GM18526 (cell line): ENCODE results near the gene NXNL1.

ENCODE experiments used
- POLR2A ChIP-seq: IDR thresholded peaks from 3 replicates; pipeline ENCODE4 v1.6.1; 2011; ENCODE audit not compliant: insufficient read length; ENCODE audit errors: extremely low read depth

The NXNL1 gene, protein sequence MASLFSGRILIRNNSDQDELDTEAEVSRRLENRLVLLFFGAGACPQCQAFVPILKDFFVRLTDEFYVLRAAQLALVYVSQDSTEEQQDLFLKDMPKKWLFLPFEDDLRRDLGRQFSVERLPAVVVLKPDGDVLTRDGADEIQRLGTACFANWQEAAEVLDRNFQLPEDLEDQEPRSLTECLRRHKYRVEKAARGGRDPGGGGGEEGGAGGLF

DNA sequence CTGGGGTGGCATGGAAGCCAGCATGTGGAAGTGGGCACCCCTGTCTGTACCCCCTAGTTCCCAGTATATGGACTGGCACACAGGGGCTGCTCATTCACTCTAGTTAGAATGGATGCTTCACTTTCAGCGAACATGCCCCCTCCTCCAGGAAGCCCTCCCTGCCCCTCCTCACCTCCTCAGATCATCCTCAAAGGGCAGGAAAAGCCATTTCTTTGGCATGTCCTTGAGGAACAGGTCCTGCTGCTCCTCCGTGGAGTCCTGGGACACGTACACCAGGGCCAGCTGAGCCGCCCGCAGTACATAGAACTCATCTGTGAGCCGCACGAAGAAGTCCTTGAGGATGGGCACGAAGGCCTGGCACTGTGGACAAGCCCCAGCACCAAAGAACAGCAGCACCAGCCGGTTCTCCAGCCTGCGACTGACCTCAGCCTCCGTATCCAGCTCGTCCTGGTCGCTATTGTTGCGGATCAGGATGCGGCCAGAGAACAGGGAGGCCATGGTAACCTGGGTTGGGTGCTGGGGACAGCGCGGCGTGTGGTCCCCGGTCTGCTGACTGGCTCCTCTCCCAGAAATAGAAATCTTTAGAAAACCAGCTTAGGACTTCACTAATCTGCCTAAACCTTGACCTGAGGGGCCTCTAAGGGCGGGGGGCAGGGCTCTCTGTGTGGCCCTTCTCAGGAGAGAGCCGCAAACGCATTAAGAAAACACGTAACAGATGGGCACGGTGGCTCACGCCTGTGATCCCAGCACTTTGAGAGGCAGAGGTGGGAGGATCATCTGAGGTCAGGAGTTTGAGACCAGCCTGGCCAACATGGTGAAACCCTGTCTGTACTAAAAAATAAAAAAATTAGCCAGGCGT lies at the start of gene NXNL1:
Gene NXNL1, minus strand, starts transcription at position 555 of the 859 bp plus-strand sequence. Its CDS starts 57 bp downstream, at position 498.
- TF ChIP-seq POLR2A, result no peak

DNA sequence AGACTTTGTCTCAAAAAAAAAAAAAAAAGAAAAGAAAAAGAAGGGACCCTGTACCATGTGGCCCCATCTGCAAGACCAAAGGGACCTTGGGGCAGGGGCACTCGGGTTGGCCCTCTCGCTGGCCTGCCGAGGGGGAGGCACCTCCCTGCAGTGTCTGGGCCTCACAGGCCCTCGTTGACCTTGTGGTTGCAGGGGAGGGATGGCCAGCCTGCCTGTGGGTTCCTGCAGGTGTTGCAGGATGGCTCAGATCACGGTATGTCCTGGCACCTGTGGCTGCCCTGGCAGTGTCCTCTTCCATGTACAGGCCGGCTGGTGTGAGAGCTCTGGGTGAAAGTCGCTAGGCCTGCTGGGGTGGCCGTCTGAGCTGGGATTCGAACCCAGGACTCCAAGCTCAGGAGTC lies 46.0 kb upstream of the NXNL1 start:
- TF ChIP-seq POLR2A, result no peak

DNA sequence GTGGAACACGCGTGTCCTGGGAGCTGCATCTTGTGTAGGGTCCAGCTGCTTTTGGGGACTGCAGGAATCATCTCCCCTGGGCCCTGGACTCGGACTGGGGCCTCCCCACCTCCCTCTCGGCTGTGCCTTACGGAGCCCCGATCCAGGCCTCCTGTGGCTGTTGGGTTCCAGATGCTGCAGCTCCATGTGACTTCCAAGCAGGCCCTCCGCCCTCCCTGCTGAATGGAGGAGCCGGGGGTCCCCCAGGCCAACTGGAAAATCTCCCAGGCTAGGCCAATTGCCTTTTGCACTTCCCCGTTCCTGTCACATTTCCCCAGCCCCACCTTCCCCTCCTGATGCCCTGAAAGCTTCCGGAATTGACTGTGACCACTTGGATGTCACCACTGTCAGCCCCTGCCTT lies 44.5 kb upstream of the NXNL1 start:
- TF ChIP-seq POLR2A, result no peak

DNA sequence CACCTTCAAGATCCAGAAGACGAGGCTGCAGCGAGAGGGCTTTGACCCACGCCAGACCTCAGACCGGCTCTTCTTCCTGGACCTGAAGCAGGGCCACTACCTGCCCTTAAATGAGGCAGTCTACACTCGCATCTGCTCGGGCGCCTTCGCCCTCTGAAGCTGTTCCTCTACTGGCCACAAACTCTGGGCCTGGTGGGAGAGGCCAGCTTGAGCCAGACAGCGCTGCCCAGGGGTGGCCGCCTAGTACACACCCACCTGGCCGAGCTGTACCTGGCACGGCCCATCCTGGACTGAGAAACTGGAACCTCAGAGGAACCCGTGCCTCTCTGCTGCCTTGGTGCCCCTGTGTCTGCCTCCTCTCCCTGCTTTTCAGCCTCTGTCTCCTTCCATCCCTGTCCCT lies 43.7 kb upstream of the NXNL1 start:
- no peak for TF ChIP-seq POLR2A

DNA sequence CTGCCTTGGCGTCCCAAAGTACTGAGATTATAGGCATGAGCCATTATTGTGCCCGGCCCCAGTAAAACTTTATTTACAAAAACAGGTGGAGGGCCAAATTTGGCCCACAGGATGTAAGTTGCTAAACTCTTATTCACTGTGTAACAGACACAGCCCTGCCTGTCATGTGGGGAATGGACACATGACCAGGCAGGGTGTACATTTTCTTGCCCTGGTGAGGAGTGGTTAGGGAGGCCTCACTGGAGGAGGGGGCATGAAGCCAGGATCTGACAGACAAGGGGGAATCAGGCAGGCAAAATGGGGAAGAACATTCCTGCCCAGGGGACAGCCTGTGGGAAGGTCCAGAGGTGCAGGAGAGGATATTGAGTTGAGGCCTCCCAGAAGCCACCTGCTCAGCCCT lies 43.3 kb upstream of the NXNL1 start:
- TF ChIP-seq POLR2A, result no peak

DNA sequence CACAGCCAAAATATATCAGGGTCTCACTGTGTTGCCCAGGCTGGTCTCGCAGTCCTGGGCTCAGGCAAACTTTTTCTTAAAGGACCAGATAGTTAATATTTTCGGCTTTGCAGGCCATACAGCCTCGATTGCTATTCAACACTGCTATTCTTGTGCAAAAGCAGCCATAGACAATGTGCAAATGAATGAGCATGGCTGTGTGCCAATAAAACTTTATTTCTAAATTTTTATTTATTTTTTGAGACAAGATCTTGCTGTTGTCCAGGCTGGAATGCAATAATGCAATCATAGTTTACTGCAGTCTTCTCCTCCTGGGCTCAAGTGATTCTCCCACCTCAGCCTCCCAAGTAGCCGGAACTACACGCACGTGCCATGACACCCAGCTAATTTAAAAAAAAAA lies 42.5 kb upstream of the NXNL1 start:
- TF ChIP-seq POLR2A, result no peak

DNA sequence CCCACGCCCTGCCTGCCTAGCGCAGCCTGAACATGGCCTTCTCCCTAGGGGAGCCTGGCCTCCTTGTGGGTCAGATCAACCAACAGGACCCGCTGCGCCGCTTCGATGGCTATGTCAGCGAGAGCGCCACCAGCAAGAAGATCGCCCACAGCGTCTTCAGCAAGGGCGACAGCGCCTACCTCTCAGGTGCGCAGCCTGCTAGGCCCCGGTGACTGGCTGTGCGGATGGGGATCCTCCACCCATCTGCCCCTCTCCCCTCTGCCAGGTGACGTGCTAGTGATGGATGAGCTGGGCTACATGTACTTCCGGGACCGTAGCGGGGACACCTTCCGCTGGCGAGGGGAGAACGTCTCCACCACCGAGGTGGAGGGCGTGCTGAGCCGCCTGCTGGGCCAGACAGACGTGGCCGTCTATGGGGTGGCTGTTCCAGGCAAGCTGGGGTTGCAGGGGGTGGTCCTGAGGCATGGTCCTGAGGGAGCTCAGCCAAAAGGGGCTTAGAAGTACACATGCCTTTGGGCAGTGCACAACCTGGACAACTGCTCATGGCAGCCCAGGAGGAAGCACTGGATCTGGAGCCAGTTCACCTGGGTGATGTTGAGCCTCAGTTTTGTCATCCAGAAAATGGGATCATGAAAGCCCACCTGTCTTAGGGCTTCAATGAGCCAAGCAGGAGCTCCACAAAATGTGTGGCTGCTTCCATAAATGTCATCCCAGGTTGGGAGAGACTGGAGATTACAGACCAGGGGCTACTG lies 39.9 kb upstream of the NXNL1 start:
- TF ChIP-seq POLR2A, result no peak

DNA sequence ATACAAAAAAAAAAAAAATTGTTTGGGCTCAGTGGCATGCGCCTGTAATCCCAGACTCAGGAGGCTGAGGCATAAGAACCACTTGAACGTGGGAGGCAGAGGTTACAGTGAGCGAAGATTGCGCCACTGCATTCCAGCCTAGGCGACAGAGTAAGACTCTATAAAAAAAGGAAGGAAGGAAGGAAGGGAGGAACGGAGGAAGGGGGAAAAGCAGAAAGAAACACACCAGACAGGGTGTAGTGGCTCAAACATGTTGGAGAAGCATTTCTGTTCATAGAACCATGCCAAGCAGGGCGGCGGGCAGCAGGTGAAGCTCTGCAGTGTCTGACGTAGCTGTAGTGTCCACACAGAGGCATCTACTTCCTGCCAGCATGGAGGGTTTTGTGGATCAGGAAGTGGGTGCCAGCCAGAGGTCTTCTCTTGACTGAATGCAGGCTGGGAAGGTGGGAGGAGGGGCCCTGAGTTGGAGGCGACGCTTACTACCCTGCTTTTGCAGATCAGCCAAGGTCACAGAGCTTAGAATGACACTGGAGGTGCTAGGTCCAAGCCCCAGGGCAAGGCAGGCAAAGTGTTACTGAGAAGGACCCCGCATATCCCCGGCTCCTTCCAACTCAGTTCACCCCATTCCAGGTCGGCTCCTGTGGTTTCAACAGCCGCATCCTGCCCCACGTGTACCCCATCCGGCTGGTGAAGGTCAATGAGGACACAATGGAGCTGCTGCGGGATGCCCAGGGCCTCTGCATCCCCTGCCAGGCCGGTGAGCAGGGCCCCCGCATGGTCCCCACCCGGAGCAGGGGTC lies 39.1 kb upstream of the NXNL1 start:
- no peak for TF ChIP-seq POLR2A

DNA sequence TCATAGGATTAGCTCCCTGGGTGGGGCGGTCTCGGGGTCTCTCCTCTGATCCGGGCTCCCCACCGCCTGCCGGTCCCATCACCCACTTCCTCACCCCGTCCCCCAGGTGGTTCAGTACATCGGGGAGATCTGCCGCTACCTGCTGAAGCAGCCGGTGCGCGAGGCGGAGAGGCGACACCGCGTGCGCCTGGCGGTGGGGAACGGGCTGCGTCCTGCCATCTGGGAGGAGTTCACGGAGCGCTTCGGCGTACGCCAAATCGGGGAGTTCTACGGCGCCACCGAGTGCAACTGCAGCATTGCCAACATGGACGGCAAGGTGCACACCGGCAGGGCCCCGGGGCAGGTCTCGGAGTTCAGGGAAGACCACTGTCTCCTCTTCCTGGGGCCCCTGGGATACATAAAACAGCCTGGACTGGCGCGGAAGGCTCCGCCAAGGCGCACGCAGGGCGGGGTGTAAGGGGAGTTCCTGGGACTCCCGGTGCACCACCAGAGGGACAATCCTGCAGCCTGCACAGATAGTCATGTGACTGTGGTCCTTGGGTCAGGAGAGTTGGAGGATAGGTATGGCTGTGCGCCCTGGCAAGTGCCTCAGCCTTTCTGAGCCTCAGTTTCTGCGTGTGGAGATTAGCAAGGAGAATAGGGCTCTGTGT lies 36.5 kb upstream of the NXNL1 start:
- no peak for TF ChIP-seq POLR2A

DNA sequence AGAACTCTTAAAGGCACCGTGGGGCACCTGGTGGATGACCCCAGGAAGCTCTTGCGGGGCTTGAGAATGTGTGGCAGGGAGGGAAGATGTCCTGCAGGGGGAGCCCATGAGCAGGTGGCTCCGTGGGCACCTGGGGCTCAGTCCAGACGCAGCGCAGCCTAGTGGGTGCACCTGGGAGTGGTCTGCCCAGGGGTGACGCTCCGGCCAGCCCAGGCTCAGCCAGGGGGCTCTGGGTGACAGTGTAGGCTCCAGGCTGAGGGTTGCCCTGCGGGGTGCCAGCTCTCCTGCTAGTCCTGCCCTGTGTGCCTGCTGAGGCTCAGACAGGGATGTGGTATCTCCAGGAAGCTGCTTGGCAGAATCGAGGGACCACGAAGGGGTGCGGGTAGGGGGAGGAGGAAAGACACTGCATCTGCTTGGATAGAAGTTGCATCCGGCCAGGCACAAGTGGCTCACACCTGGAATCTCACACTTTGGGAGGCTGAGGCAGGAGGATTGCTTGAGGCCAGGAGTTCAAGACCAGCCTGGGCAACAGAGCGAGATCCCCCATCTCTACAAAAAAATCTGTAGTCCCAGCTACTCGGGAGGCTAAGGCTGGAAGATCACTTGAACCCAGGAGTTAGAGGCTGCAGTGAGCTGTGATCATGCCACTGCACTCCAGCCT lies 35.7 kb upstream of the NXNL1 start:
- no peak for TF ChIP-seq POLR2A

DNA sequence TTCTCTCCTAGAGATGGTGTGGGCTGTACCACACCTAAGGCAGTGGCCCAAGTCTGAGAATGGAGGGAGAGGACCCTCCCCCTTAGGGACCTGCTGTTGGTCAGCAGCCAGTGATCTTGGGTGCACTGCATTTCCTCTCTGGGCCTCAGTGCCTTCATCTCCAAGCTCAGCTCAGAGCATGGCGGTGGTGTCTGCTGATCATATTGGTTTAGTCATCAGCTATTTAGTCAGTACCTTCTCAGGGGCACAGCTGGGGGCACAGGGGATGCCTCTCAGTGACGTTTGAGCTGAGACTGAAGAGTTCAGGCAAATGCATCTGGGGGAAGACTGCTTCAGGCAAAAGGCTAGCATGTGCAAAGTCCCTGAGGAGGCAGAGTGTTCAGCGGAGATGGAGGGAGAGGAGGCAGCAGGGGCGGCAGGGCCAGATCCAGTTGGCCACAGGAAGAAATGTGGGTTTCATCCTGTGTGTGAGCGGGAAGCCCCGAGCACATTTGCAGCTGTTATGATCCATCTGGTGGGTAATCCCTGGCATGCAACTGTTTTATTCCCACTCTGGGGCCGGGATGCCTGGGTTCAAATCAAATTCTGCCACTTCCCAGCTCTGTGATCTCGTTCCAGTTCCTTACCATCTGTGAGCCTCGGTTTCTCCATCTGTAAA lies 35.0 kb upstream of the NXNL1 start:
- TF ChIP-seq POLR2A, result no peak

DNA sequence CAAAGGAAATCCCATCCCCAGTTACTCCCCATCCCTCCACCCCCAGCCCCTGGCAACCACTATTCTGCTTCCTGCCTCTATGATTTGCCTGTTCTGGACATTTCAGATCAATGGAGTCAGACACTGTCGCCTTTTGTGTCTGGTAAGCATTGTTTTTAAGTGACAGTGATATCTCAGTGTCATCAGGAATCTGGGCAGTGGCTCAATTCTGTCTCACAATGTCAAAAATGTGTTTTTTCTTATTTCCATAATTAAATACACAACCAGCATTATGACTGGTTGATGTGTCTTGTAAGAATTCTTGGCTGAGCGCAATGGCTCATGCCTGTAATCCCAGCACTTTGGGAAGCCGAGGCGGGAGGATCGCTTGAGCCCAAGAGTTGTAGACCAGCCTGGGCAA lies 30.6 kb upstream of the NXNL1 start:
- no peak for TF ChIP-seq POLR2A

DNA sequence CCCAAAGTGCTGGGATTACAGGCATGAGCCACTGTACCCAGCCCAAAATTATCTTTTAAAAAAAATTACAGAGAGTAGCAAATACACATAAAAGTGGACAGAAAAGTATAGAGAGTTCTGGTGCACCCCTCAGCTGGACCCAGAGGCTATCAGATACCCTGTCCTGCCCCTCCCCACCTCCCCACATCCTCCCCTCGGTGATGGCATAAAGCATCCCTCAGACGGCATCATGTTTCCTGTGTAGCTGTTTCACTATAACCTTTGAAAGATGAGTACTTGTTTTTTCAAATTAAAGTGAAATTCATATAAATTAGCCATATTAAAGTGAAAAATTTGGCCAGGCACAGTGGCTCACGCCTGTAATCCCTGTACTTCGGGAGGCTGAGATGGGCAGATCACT lies 29.7 kb upstream of the NXNL1 start:
- no peak for TF ChIP-seq POLR2A
